GM19324 (cell line): ENCODE measurements around the gene CRLF2.
"Not testable (repeated sequence)": the region's sequence is repeated elsewhere in the genome, so short reads cannot be mapped to it uniquely, and the experiment has no call there.

Source experiments
- ATAC-seq: cut with Tn5 transposase; IDR thresholded peaks from one replicate; pipeline ENCODE4 v1.9.1; 2021; ENCODE audit warnings: mild to moderate bottlenecking, moderate library complexity; ENCODE audit not compliant: unreplicated experiment, low FRiP score

The CRLF2 gene

GRCh38 chrX:1215123-1215823 lies 2.8 kb upstream of the CRLF2 start:
- no peak for ATAC-seq

GRCh38 chrX:1213971-1214370 lies 1.5 kb upstream of the CRLF2 start:
- ATAC-seq, result no peak

GRCh38 chrX:1210844-1211243 lies 1.6 kb downstream of the CRLF2 start:
- ATAC-seq, result no peak

GRCh38 chrX:1207496-1208025 lies 4.9 kb downstream of the CRLF2 start:
- ATAC-seq, result no peak

- no peak for ATAC-seq
These were observed 6.5 kb downstream of the CRLF2 start for GRCh38 chrX:1205681-1206611.

GRCh38 chrX:1202251-1202650 lies 10.2 kb downstream of the CRLF2 start:
- no peak for ATAC-seq

- ATAC-seq, result no peak
These were observed 16.0 kb downstream of the CRLF2 start for GRCh38 chrX:1196436-1196835.

GRCh38 chrX:1192196-1192595 lies 20.3 kb downstream of the CRLF2 start:
- ATAC-seq, result not testable (repeated sequence)

- ATAC-seq, result no peak
These were observed 21.8 kb downstream of the CRLF2 start for GRCh38 chrX:1190596-1191145.

- ATAC-seq, result no peak
These were observed 26.9 kb downstream of the CRLF2 start for GRCh38 chrX:1185561-1185960.

- no peak for ATAC-seq
These were observed 30.2 kb downstream of the CRLF2 start for GRCh38 chrX:1182211-1182610.

GRCh38 chrX:1181661-1182060 lies 30.8 kb downstream of the CRLF2 start:
- ATAC-seq, result not testable (repeated sequence)

- ATAC-seq, result no peak
These were observed 31.3 kb downstream of the CRLF2 start for GRCh38 chrX:1181170-1181569.

GRCh38 chrX:1178580-1179057 lies 33.8 kb downstream of the CRLF2 start:
- no peak for ATAC-seq

GRCh38 chrX:1176531-1177320 lies 35.7 kb downstream of the CRLF2 start:
- ATAC-seq, result not testable (repeated sequence)

GRCh38 chrX:1174609-1175545 lies 37.6 kb downstream of the CRLF2 start:
- ATAC-seq, result not testable (repeated sequence)

GRCh38 chrX:1173435-1173834 lies 39.0 kb downstream of the CRLF2 start:
- ATAC-seq, result not testable (repeated sequence)

GRCh38 chrX:1172496-1172895 lies 40.0 kb downstream of the CRLF2 start:
- no peak for ATAC-seq

GRCh38 chrX:1171915-1172314 lies 40.5 kb downstream of the CRLF2 start:
- not testable (repeated sequence) for ATAC-seq
